Ovary (tissue), 3 donors: Measurements from ENCODE around the gene BHLHE41.

Experiments
- CTCF ChIP-seq, 3 donors: fragments of 450-650 bp in 2 of 3; fragments of 200-600 bp in 1 of 3; IDR thresholded peaks; one replicate each; pipeline versions ENCODE4 v1.5.1 to v1.8.0; 2016 to 2022; ENCODE audit warnings: antibody characterized with exemption in 3 of 3, mild to moderate bottlenecking in 1 of 3
- POLR2A ChIP-seq: fragments of 450-650 bp; IDR thresholded peaks from one replicate; pipeline ENCODE4 v1.6.1; 2017; ENCODE audit warnings: antibody characterized with exemption, mild to moderate bottlenecking, moderate library complexity
- donor health status: DM: no; HTN: no; CAD: no.

GRCh38 chr12:26077915-26078702 is 46.7 kb downstream of the BHLHE41 start:
- no peak for TF ChIP-seq CTCF (IDR thresholded peaks at IDR 0.05)
- no peak for TF ChIP-seq POLR2A
